ENCODE data around the gene GFER. TPM values are rescaled to one million over a fixed set of nuclear protein-coding genes. Genes with fewer than 3 reads are reported as not detected.

GFER gene
- total and polyA plus RNA-seq, 2 of the 8 experiments (the other 6 are each of a cell fraction or from before 2014, with no cell fraction given) = 17.7 to 37.9 TPM

GRCh38 chr16:1998360-1998835, 14.4 kb downstream of the GFER start:
- no peak overlapping the region for H2BK5ac ChIP-seq (ENCODE audit: low read depth, low read length)
- H3K36me3 ChIP-seq (ENCODE audit: control insufficient read depth in 2 of 4, insufficient read depth in 4 of 4, low read length in 3 of 4) = peaks cover 24 to 52% (median 42%) of the 10 kb centered on the region in 4 experiments
- no peak overlapping the region for H3K4me3 ChIP-seq (ENCODE audit: extremely low read depth in 1 of 4, insufficient read depth in 2 of 4, low read depth in 3 of 4, low read length in 4 of 4)
- 92% methylated on average over 24 of the region's 27 CpGs; no CpG with 5 or more reads in 1 of the 2 experiments for WGBS, 2 experiments (ENCODE audit: extremely low coverage in 1 of 2, insufficient coverage in 1 of 2, insufficient read length in 1 of 2, insufficient replicate concordance in 2 of 2, low coverage in 1 of 2, low lambda C conversion rate in 2 of 2, missing lambda C conversion rate in 1 of 2)
- no peak overlapping the region for H3K56ac ChIP-seq (replicated peaks; ENCODE audit: insufficient read length, low read depth, low read length)
- no peak overlapping the region for H2BK12ac ChIP-seq (ENCODE audit: low read depth, low read length)
- FAIRE-seq (no peak), DNase-seq (ENCODE audit: low read depth in 1 of 2, low spot score in 2 of 2) (no peak)
- peaks cover 0 to under 1% (median 0%) of the 10 kb centered on the region in 4 experiments; a peak in 1 of 7 replicates for H3K27me3 ChIP-seq (replicated peaks in 1 of 4; ENCODE audit: control insufficient read depth in 3 of 4, extremely low read depth in 1 of 4, insufficient read depth in 3 of 4, low read length in 3 of 4)
- no peak overlapping the region for H2AFZ ChIP-seq (ENCODE audit: low read length)
- peaks cover 0 to 2% (median under 1%) of the 10 kb centered on the region in 4 experiments; a peak in 3 of 7 replicates for H3K4me1 ChIP-seq (replicated peaks in 1 of 4; ENCODE audit: control insufficient read depth in 3 of 4, insufficient read depth in 4 of 4, low read length in 3 of 4)
- no peak overlapping the region for H3K4ac ChIP-seq (replicated peaks; ENCODE audit: insufficient read length, low read depth, low read length)
- POLR2A ChIA-PET (ENCODE audit: partially characterized antibody) = interaction anchor here (2.6 to 28.2 kb wide), 3 partner anchors 20 to 157 kb away, joined by 7 to 736 read pairs (median 9); partner anchors contain the start of genes NDUFB10, RNF151, RPS2 and TBL3
- H3K9ac ChIP-seq (replicated peaks in 1 of 4; ENCODE audit: extremely low read depth in 1 of 4, low read depth in 3 of 4, low read length in 3 of 4) = no peak overlapping the region
- no peak overlapping the region for H3K4me2 ChIP-seq (ENCODE audit: insufficient read depth in 1 of 2, low read depth in 2 of 2, low read length in 2 of 2)
- H3K27ac ChIP-seq (ENCODE audit: low read depth, low read length) = no peak overlapping the region
- no peak overlapping the region for H3K18ac ChIP-seq (ENCODE audit: extremely low read depth, low read length)
- H4K5ac ChIP-seq (ENCODE audit: insufficient read length, low read depth, low read length) = no peak overlapping the region
- H3K79me1 ChIP-seq (ENCODE audit: low read depth, low read length) = no peaks in the 10 kb centered on the region
- H2BK120ac ChIP-seq (replicated peaks; ENCODE audit: low read depth, low read length) = no peak overlapping the region
- H2BK20ac ChIP-seq (ENCODE audit: low read length) = no peak overlapping the region
- H3K9me3 ChIP-seq (ENCODE audit: insufficient read depth in 2 of 2, low read depth in 1 of 2, low read length in 1 of 2) = no peaks in the 10 kb centered on the region
- no peak overlapping the region for H2BK15ac ChIP-seq (ENCODE audit: low read length)
- H3K23me2 ChIP-seq (ENCODE audit: low read depth, low read length) = no peaks in the 10 kb centered on the region
- H3K23ac ChIP-seq (ENCODE audit: insufficient read length) = no peak overlapping the region
- no peak overlapping the region for H4K8ac ChIP-seq (ENCODE audit: extremely low read depth, insufficient read depth, low read length)
- H4K91ac ChIP-seq (replicated peaks; ENCODE audit: insufficient read length, low read length) = no peak overlapping the region
- no peak overlapping the region for H3K14ac ChIP-seq (ENCODE audit: insufficient read length)
- peaks cover 0 to 5% of the 10 kb centered on the region in 2 experiments; a peak in 1 of 4 replicates for H3K79me2 ChIP-seq (ENCODE audit: control insufficient read depth in 1 of 2, insufficient read depth in 2 of 2, low read length in 2 of 2)
- peaks cover 14 to 29% of the 10 kb centered on the region in 2 experiments for H4K20me1 ChIP-seq (replicated peaks in 1 of 2; ENCODE audit: control insufficient read depth in 1 of 2, insufficient read depth in 2 of 2, low read length in 2 of 2)
- no peak overlapping the region for H2AK5ac ChIP-seq (ENCODE audit: low read depth, low read length)
- CTCF ChIA-PET (ENCODE audit: partially characterized antibody) = interaction anchor here (0.5 to 2.8 kb wide), 4 partner anchors 15 to 294 kb away, joined by 3 to 8 read pairs (median 4); no protein-coding TSS in a partner anchor
- no peak for TF ChIP-seq BACH1 (IDR thresholded peaks at IDR 0.05; ENCODE audit: low read length)
- no peak for TF ChIP-seq SP1 (IDR thresholded peaks at IDR 0.05; ENCODE audit: low read depth, low read length)
- TF ChIP-seq POLR2AphosphoS5 (IDR thresholded peaks at IDR 0.05; ENCODE audit: low read depth, low read length) = no peak
- no peak for TF ChIP-seq RXRA (IDR thresholded peaks at IDR 0.05; ENCODE audit: insufficient read depth, low read depth, low read length)
- TF ChIP-seq, protein P1, sequence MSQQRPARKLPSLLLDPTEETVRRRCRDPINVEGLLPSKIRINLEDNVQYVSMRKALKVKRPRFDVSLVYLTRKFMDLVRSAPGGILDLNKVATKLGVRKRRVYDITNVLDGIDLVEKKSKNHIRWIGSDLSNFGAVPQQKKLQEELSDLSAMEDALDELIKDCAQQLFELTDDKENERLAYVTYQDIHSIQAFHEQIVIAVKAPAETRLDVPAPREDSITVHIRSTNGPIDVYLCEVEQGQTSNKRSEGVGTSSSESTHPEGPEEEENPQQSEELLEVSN (IDR thresholded peaks at IDR 0.05) = no peak
- TF ChIP-seq KDM4A (IDR thresholded peaks at IDR 0.05; ENCODE audit: low read depth, low read length, severe bottlenecking) = no peak
- no peak for TF ChIP-seq HDAC2 (IDR thresholded peaks at IDR 0.05; ENCODE audit: borderline replicate concordance in 1 of 2, low read depth in 2 of 2, low read length in 2 of 2)
- no peak for TF ChIP-seq RAD21 (IDR thresholded peaks at IDR 0.05 in 1 of 2, conservative IDR thresholded peaks at IDR 0.05 in 1 of 2; ENCODE audit: low read depth in 2 of 2, low read length in 2 of 2)
- TF ChIP-seq CHD2 (IDR thresholded peaks at IDR 0.05; ENCODE audit: low read length) = no peak
- TF ChIP-seq SIRT6 (IDR thresholded peaks at IDR 0.05; ENCODE audit: low read length) = no peak
- TF ChIP-seq SP4 (IDR thresholded peaks at IDR 0.05; ENCODE audit: low read length) = no peak
- TF ChIP-seq CTBP2 (IDR thresholded peaks at IDR 0.05; ENCODE audit: borderline replicate concordance, insufficient read depth, insufficient read length, low read length) = no peak
- TF ChIP-seq CBX8 (IDR thresholded peaks at IDR 0.05; ENCODE audit: borderline replicate concordance, low read depth, low read length) = no peak
